Duodenal mucosa (tissue), 2 donors: ENCODE results near the gene ECHS1.

Experiments
- H3K27ac ChIP-seq: one replicate; pipeline ENCODE4 v1.7.0; 2013; ENCODE audit warnings: low read depth, low read length
- H3K27me3 ChIP-seq, 2 donors: one replicate each; pipeline ENCODE4 v1.7.0; 2013; ENCODE audit warnings: low read length in 2 of 2, control low read depth in 1 of 2; ENCODE audit not compliant: insufficient read depth in 2 of 2, control insufficient read depth in 1 of 2
- H3K36me3 ChIP-seq, 2 donors: one replicate each; pipeline ENCODE4 v1.7.0; 2013; ENCODE audit warnings: low read length in 2 of 2, control low read depth in 1 of 2; ENCODE audit not compliant: insufficient read depth in 2 of 2, control insufficient read depth in 1 of 2
- H3K4me1 ChIP-seq, 2 donors: one replicate each; pipeline ENCODE4 v1.7.0; 2013; ENCODE audit warnings: low read length in 2 of 2, control low read depth in 1 of 2; ENCODE audit not compliant: insufficient read depth in 2 of 2, control insufficient read depth in 1 of 2
- H3K4me3 ChIP-seq, 2 donors: one replicate each; pipeline ENCODE4 v1.7.0; 2013; ENCODE audit warnings: low read length in 2 of 2, low read depth in 1 of 2
- H3K9ac ChIP-seq, 2 donors: one replicate each; pipeline ENCODE4 v1.7.0; 2013; ENCODE audit warnings: low read length in 2 of 2, low read depth in 1 of 2
- H3K9me3 ChIP-seq, 2 donors: one replicate each; pipeline ENCODE4 v1.7.0; 2013; ENCODE audit warnings: low read length in 2 of 2, control low read depth in 1 of 2; ENCODE audit not compliant: control insufficient read depth in 1 of 2

ECHS1 gene

GRCh38 chr10:133358925-133359310, 14.2 kb downstream of the ECHS1 start:
- no peaks in the 10 kb centered on the region for H3K27me3 ChIP-seq
- H3K9me3 ChIP-seq = no peaks in the 10 kb centered on the region
- no peak overlapping the region for H3K4me3 ChIP-seq
- H3K27ac ChIP-seq = peak overlapping the region; percentile 42
- H3K4me1 ChIP-seq = peaks cover 37 to 39% of the 10 kb centered on the region in 2 donors
- H3K36me3 ChIP-seq = peaks cover 13 to 28% of the 10 kb centered on the region in 2 donors
- no peak overlapping the region for H3K9ac ChIP-seq

DNA sequence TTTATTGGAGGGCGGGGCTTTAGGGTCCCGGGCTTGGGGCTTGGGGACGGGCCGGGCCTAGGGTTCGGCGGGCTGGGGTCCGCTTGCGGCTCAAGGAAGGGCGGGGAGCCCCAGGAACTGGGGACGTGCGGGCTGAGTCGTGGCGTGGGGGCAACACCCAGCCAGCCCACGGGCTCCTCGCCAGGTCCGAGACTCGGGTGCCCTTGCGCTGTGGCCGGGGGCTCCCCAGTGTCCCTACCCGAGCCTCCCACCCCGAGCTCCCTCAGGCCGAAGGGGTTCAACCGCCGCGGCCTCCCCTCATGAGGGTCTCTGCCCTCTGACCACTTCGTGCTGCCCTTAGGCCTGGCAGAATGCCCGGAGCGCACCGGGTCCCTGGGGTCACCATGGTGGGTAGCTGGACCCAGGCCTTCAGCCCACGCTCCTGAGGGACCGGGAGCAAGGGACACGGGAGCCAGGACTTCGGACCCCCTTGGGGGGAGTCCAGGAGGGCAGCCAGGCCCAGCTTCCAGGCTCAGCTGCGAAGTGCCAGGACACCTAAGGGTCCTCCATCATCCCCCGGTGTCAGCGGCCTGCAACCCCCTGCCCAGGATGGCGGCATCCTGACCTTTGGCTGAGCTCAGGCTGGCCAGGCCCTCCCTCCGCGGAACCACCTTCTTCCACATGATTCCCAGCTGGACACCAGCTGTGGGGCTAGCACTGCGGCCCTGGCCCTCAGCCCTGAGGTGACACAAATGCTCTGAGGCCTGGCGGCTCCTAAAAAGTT, 14.8 kb downstream of the ECHS1 start:
- Histone ChIP-seq H3K27ac (peak overlapping the region; percentile 42), H3K36me3 (peaks cover 13 to 25% of the 10 kb centered on the region in 2 donors), H3K4me3 (no peak overlapping the region), H3K9me3 (no peaks in the 10 kb centered on the region), H3K27me3 (no peaks in the 10 kb centered on the region), H3K9ac (peak overlapping the region in 1 of 2 donors; percentile 12), H3K4me1 (peaks cover 37 to 39% of the 10 kb centered on the region in 2 donors)

GRCh38 chr10:133357285-133358161, 15.6 kb downstream of the ECHS1 start, which contains the start of gene FUOM:
Gene FUOM (minus strand): TSS chr10:133358019. CDS start chr10:133358007, 12 bp downstream.
- Histone ChIP-seq H3K27ac (peak within 1 kb of the TSS; percentile 42), H3K4me3 (peak within 1 kb of the TSS; percentile 61 to 76), H3K27me3 (no peaks in the 10 kb centered on the region), H3K9me3 (no peaks in the 10 kb centered on the region), H3K4me1 (peaks cover 37 to 39% of the 10 kb centered on the region in 2 donors), H3K36me3 (peaks cover 6 to 17% of the 10 kb centered on the region in 2 donors), H3K9ac (peak within 1 kb of the TSS; percentile 43 to 65)

DNA sequence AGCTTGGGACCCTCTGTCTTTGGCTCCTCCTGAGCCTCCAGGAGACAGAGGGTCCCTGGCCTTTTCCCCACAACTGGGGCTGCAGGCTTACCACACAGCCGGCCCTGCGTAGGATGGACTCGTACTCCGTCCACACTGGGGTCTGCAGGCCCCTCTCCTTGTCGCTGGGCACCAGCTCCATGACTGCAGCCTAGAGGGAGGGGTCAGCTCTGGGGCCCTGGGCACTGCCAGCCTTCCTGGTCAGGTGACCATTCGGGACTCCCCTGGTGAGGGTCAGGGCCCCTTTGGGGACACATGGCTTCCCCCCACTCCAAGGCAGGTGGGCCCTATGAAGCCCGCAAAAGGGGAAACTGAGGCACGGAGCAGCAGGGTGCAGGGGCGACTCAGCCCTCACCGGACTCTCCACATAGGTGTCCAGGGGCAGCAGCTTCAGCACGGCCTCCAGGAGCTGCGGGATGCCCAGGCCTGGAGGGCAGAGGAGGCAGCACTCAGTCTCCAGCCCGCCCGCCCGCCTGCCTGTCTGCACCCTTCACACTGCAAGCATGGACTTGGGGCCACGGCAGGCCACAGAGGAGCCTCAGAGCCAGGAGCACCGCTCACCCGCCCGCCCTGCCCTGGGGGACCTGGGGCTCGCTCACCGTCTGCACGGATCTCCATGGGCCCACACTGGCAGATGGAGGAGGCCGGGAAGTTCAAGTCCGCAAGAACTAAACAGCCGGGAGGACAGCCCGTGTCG, 16.4 kb downstream of the ECHS1 start:
- H3K9me3 ChIP-seq = no peaks in the 10 kb centered on the region
- peaks cover 37 to 39% of the 10 kb centered on the region in 2 donors for H3K4me1 ChIP-seq
- peak overlapping the region; percentile 43 to 65 for H3K9ac ChIP-seq
- H3K36me3 ChIP-seq = peaks cover 0 to 15% of the 10 kb centered on the region in 2 donors
- peak overlapping the region; percentile 61 to 76 for H3K4me3 ChIP-seq
- H3K27ac ChIP-seq = no peak overlapping the region
- H3K27me3 ChIP-seq = no peaks in the 10 kb centered on the region

- peaks cover 36 to 38% of the 10 kb centered on the region in 2 donors for H3K4me1 ChIP-seq
- no peak overlapping the region for H3K4me3 ChIP-seq
- no peak overlapping the region for H3K9ac ChIP-seq
- H3K27me3 ChIP-seq = no peaks in the 10 kb centered on the region
- no peaks in the 10 kb centered on the region for H3K9me3 ChIP-seq
- peaks cover 0 to 13% of the 10 kb centered on the region in 2 donors for H3K36me3 ChIP-seq
- H3K27ac ChIP-seq = no peak overlapping the region
These were observed 17.2 kb downstream of the ECHS1 start for GRCh38 chr10:133355991-133356390.

DNA sequence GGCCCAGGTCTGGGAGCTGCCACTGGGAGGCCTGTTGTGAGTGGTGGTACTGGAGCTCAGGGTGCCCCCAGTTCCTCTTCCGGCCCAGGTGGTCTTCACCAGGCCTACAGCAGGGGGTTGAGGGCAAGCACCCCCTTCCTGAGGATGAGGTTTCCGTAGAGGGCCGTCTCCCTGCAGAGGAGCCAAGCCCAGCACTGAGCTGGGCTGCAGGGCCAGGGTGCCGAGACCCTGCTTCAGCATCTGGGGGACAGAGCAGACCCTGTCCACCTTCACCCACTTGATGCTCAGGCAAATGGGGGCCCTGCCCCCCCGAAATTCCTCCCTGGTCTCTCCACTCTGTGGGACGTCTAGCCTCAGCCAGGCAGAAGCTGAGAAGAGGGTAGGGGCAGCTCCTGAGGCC, 17.9 kb downstream of the ECHS1 start:
- Histone ChIP-seq H3K27me3 (no peaks in the 10 kb centered on the region), H3K9me3 (no peaks in the 10 kb centered on the region), H3K4me1 (peaks cover 28 to 30% of the 10 kb centered on the region in 2 donors), H3K9ac (no peak overlapping the region), H3K27ac (no peak overlapping the region), H3K36me3 (peaks cover 0 to 13% of the 10 kb centered on the region in 2 donors), H3K4me3 (no peak overlapping the region)

GRCh38 chr10:133354672-133355240, 18.4 kb downstream of the ECHS1 start:
- Histone ChIP-seq H3K9me3 (no peaks in the 10 kb centered on the region), H3K27me3 (no peaks in the 10 kb centered on the region), H3K27ac (no peak overlapping the region), H3K36me3 (peaks cover 0 to 13% of the 10 kb centered on the region in 2 donors), H3K4me1 (peaks cover 23 to 25% of the 10 kb centered on the region in 2 donors), H3K9ac (no peak overlapping the region), H3K4me3 (no peak overlapping the region)

DNA sequence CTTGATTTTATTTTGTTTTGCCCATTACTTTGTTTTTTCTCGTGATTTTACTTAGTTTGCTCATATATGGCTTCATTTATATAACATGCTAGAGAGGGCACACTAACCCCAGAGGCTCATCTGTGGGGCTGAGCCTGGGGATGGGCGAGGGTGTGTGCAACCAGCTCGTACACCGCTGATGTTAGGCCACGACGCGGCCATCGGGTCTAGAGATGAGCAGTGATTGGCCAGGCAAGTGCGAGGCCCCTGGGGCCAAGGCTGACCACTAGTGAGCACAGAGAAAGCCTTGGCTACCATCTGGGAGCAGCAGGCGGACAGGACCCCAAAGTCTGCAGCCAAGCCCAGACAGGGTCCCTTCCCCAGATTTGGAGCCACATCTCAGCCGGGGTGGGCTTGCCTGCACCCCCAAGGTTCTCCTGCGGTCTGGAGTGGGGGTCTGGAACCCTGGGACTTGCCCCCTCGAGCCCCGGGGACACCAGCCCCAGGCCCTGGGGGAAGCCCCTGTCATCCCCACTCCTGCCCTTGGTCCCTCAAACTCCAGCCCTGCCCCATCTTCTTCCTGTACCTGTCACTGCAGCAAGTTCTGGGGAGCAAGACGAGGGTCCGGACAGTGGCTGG, 19.1 kb downstream of the ECHS1 start:
- H3K27ac ChIP-seq = no peak overlapping the region
- no peak overlapping the region for H3K9ac ChIP-seq
- H3K9me3 ChIP-seq = no peaks in the 10 kb centered on the region
- no peak overlapping the region for H3K4me3 ChIP-seq
- H3K27me3 ChIP-seq = peaks cover 0 to 4% of the 10 kb centered on the region in 2 donors
- peaks cover 0 to 13% of the 10 kb centered on the region in 2 donors for H3K36me3 ChIP-seq
- H3K4me1 ChIP-seq = peaks cover 23 to 29% of the 10 kb centered on the region in 2 donors

DNA sequence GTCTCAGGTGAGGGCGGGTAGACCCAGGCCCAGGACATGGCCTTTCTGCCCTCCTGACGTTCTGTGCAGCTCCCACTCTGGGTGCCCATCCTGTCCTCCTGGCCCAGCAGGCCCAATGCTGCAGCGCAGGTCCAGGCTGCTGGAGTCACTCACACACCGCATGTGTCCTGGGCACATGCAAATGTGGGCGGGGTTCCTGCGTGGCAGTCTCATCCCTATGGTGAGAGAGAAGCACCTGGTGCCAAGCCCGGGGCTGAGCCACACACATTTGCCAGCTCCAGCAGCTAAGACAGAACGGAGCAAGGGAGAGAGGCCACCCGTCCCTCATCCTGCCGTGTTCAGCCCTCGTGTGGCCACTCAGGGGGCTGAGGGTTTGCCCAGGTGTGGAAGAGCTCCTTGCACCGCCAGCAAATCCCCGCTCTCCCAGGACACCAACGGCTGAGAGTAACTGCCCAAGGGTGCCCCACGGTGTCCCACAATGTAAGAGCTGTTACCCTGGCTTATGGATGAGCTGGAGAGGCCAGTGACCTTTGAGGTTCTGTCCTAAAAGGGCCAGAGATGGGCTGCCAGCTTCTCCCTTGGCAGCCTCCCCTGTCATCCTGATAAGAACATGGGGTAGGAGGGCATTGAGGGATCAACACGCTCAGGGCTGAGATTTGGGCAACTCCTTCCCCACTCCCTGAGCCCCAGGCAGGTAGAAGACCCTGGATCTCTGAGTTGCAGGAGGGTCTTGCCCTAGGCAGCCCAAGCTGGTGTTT, 19.8 kb downstream of the ECHS1 start:
- H3K4me3 ChIP-seq = no peak overlapping the region
- no peak overlapping the region for H3K9ac ChIP-seq
- no peak overlapping the region for H3K27ac ChIP-seq
- H3K4me1 ChIP-seq = peaks cover 19 to 24% of the 10 kb centered on the region in 2 donors
- peaks cover 0 to 5% of the 10 kb centered on the region in 2 donors for H3K27me3 ChIP-seq
- H3K9me3 ChIP-seq = no peaks in the 10 kb centered on the region
- H3K36me3 ChIP-seq = peaks cover 0 to 13% of the 10 kb centered on the region in 2 donors
